ENCODE measurements around the gene WDR59. TPM values are rescaled to one million over a fixed set of nuclear protein-coding genes. Genes with fewer than 3 reads are reported as not detected.

WDR59 gene
- total and polyA plus RNA-seq, 9 of the 15 experiments (the other 6 are each of a cell fraction or from before 2014, with no cell fraction given), result 12.7 to 126 (median 34.7) TPM

GRCh38 chr16:74825941-74826340, 159.0 kb downstream of the WDR59 start:
- H2AFZ ChIP-seq (ENCODE audit: low read depth, low read length), result no peak overlapping the region
- H4K20me1 ChIP-seq (replicated peaks; ENCODE audit: control insufficient read depth, insufficient read depth, low read length), result no peaks in the 10 kb centered on the region
- H3K9me3 ChIP-seq (replicated peaks; ENCODE audit: control insufficient read depth, insufficient read depth, low read depth, low read length), result no peaks in the 10 kb centered on the region
- H3K27me3 ChIP-seq (ENCODE audit: control insufficient read depth in 2 of 2, insufficient read depth in 2 of 2, low read length in 2 of 2), result peaks cover 10 to 27% of the 10 kb centered on the region in 2 experiments; a peak in 3 of 5 replicates
- no peaks in the 10 kb centered on the region for H3K36me3 ChIP-seq (ENCODE audit: control insufficient read depth, insufficient read depth, low read length)
- BruUV-seq (replicated peaks), result no TSS peak
- H3K4me1 ChIP-seq (replicated peaks in 1 of 2; ENCODE audit: control insufficient read depth in 2 of 2, insufficient read depth in 2 of 2, low read length in 2 of 2), result no peaks in the 10 kb centered on the region
- intact Hi-C loops (cut with micrococcal nuclease) (no loop called here), in situ Hi-C loops (cut with MboI) (no loop called here)
- POLR2A ChIA-PET, result interaction anchor here (0.7 to 1.4 kb wide), 2 partner anchors 12 to 36 kb away, joined by 3 read pairs; no protein-coding TSS in a partner anchor
- no peak for FAIRE-seq
- H3K4me2 ChIP-seq (ENCODE audit: insufficient read depth, low read length), result no peak overlapping the region
- no peaks in the 10 kb centered on the region for H3K79me2 ChIP-seq (ENCODE audit: control insufficient read depth, insufficient read depth, low read length)
- DNase-seq (ENCODE audit: extremely low read depth in 1 of 4, low spot score in 3 of 4), result no peak
- no peak overlapping the region for H3K4me3 ChIP-seq
- no peak overlapping the region for H3K27ac ChIP-seq (ENCODE audit: extremely low read depth, low read depth, low read length)
- WGBS (ENCODE audit: insufficient coverage, low coverage, missing lambda C conversion rate), result 5% methylated on average over 5 of the region's 5 CpGs
- ATAC-seq, result no peak
- CTCF ChIA-PET (ENCODE audit: low intra/inter-chr PET ratio), result no interaction called here
- H3K9me1 ChIP-seq (ENCODE audit: control insufficient read depth, insufficient read depth, low read length), result no peaks in the 10 kb centered on the region
- TF ChIP-seq TEAD1 (CRISPR knock-in tag; IDR thresholded peaks at IDR 0.05) (no peak), GABPA (tag; conservative IDR thresholded peaks at IDR 0.05; ENCODE audit: low read depth) (no peak), NR3C1 (CRISPR knock-in tag; IDR thresholded peaks at IDR 0.05) (no peak), PHF20 (IDR thresholded peaks at IDR 0.05; ENCODE audit: partially characterized antibody) (no peak), ELF4 (CRISPR knock-in tag; IDR thresholded peaks at IDR 0.05) (no peak), POLR3G (IDR thresholded peaks at IDR 0.05; ENCODE audit: extremely low read depth, insufficient read length, insufficient replicate concordance) (no peak), STAT6 (CRISPR knock-in tag; IDR thresholded peaks at IDR 0.05) (no peak), KLF13 (tag; IDR thresholded peaks at IDR 0.05; ENCODE audit: borderline replicate concordance, low read depth) (no peak), ZNF518B (CRISPR knock-in tag; IDR thresholded peaks at IDR 0.05) (no peak), PATZ1 (CRISPR knock-in tag; IDR thresholded peaks at IDR 0.05; ENCODE audit: borderline replicate concordance) (no peak)
- no peak overlapping the region for H3K9ac ChIP-seq (ENCODE audit: insufficient read depth in 1 of 2, low read depth in 2 of 2, low read length in 2 of 2)
